ENCODE measurements around the gene PCCA.
"Not testable (repeated sequence)": the region's sequence is repeated elsewhere in the genome, so short reads cannot be mapped to it uniquely, and the experiment has no call there.

DNA sequence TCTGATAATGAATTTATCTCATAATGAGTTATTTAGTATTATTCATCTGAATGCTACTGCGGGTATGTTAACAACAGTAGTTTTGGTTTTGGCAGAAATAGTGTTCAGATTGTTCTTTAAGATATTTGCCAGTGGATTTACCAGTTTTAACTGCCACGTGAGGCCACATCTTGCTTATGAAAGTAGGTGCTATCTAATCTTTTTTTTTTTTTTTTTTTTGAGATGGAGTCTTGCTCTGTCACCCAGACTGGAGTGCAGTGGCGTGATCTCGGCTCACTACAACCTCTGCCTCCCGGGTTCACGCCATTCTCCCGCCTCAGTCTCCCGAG is 10.2 kb downstream of the PCCA start:
- not testable (repeated sequence) for TF ChIP-seq EZH2 (IDR thresholded peaks at IDR 0.05; ENCODE audit: borderline replicate concordance, low read length)
- TF ChIP-seq, protein P1, sequence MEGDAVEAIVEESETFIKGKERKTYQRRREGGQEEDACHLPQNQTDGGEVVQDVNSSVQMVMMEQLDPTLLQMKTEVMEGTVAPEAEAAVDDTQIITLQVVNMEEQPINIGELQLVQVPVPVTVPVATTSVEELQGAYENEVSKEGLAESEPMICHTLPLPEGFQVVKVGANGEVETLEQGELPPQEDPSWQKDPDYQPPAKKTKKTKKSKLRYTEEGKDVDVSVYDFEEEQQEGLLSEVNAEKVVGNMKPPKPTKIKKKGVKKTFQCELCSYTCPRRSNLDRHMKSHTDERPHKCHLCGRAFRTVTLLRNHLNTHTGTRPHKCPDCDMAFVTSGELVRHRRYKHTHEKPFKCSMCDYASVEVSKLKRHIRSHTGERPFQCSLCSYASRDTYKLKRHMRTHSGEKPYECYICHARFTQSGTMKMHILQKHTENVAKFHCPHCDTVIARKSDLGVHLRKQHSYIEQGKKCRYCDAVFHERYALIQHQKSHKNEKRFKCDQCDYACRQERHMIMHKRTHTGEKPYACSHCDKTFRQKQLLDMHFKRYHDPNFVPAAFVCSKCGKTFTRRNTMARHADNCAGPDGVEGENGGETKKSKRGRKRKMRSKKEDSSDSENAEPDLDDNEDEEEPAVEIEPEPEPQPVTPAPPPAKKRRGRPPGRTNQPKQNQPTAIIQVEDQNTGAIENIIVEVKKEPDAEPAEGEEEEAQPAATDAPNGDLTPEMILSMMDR (IDR thresholded peaks at IDR 0.05; ENCODE audit: low read length) = not testable (repeated sequence)

Measured in OCI-LY1 (cell line).